ENCODE measurements around the gene HOATZ. TPM values are rescaled to one million over a fixed set of nuclear protein-coding genes. Genes with fewer than 3 reads are reported as not detected.

Gene HOATZ
- total and polyA plus RNA-seq, 12 donors = not detected

DNA sequence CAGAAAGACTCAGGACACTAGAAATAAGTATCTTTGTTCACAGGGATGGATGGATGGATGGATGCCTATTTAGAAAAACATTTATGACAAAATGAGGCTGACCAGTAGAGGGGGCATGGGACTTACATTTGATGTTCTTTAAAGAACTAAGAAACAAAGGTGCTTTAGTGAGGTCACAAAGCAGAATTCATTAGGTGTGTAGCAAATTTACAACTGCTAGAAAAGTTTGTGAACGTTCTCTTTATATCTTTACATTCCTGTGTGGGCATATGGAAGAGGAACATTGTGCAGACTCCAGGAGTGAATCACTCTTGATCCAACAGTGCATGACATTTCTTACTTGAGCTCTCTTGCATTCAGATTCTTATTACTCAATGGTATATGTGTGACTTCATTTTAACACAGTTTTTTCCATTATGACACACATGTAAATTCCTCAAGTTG is 71.8 kb downstream of the HOATZ start:
- H3K36me3 ChIP-seq (replicated peaks in 1 of 2) = no peaks in the 10 kb centered on the region
- no peaks in the 10 kb centered on the region for H3K27me3 ChIP-seq
- H3K27ac ChIP-seq = no peak overlapping the region
- no peaks in the 10 kb centered on the region for H3K4me1 ChIP-seq (replicated peaks in 1 of 2)
- DNase-seq = peak in 2 of 7 donors; percentile 55 to 56
- intact Hi-C loops (cut with DNase I) = no loop called here
- 14 to 20% (median 17%) methylated on average over 1 of the region's 1 CpG for WGBS, 4 donors
- H3K9me3 ChIP-seq (replicated peaks in 1 of 3) = no peaks in the 10 kb centered on the region
- no peak for TF ChIP-seq POLR2A (IDR thresholded peaks at IDR 0.05)
- TF ChIP-seq, protein P1, sequence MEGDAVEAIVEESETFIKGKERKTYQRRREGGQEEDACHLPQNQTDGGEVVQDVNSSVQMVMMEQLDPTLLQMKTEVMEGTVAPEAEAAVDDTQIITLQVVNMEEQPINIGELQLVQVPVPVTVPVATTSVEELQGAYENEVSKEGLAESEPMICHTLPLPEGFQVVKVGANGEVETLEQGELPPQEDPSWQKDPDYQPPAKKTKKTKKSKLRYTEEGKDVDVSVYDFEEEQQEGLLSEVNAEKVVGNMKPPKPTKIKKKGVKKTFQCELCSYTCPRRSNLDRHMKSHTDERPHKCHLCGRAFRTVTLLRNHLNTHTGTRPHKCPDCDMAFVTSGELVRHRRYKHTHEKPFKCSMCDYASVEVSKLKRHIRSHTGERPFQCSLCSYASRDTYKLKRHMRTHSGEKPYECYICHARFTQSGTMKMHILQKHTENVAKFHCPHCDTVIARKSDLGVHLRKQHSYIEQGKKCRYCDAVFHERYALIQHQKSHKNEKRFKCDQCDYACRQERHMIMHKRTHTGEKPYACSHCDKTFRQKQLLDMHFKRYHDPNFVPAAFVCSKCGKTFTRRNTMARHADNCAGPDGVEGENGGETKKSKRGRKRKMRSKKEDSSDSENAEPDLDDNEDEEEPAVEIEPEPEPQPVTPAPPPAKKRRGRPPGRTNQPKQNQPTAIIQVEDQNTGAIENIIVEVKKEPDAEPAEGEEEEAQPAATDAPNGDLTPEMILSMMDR (IDR thresholded peaks at IDR 0.05) = peak; percentile 46 to 64 (median 56)
- H3K4me3 ChIP-seq = no peak overlapping the region

MicroRNAs encoded within 50 kb of the gene (microRNA counts, 767-probe panel; counts per million panel counts)
- microRNA hsa-miR-34b-3p (0 counts per million in 2 donors), microRNA hsa-miR-34c-3p (0 counts per million in 2 donors), microRNA hsa-miR-34c-5p (0 counts per million in 2 donors)

Small RNA genes lying within 50 kb of the gene (microRNA-seq; reads per million reads assigned to microRNA genes)
- gene MIR34B (0.38 to 3.1 (median 1.7) reads per million in 3 donors), gene MIR34C (4.6 to 55.4 (median 14.2) reads per million in 3 donors)

Small RNA genes lying within 50 kb of the gene (small RNA-seq; reads per million reads assigned to genes)
- gene MIR34B = 0 to 0.17 reads per million in 2 donors
- gene MIR34C = 0.36 to 2.3 reads per million in 2 donors

Other genes with a start within 250 kb of the HOATZ start
- 1 to 10 TPM in 6 of 9 donors, under 1 TPM in 2, not detected in 1; 0.28 to 4.2 (median 1.8) TPM for gene POU2AF3, start 216.2 kb upstream of the HOATZ start, total RNA-seq
- 1 to 10 TPM in 2 of 3 donors, under 1 TPM in 1; 0.81 to 4.8 (median 2.9) TPM for gene POU2AF3, start 216.2 kb upstream of the HOATZ start, polyA plus RNA-seq
- gene POU2AF1, start 135.5 kb upstream of the HOATZ start, total RNA-seq = under 1 TPM in 3 of 9 donors, not detected in 6; 0.18 to 0.71 (median 0.38) TPM
- gene POU2AF1, start 135.5 kb upstream of the HOATZ start, polyA plus RNA-seq = 1 to 10 TPM in 1 of 3 donors, under 1 TPM in 2; 0.03 to 1.7 (median 0.80) TPM
- gene BTG4, start 2.4 kb upstream of the HOATZ start, total RNA-seq = not detected
- not detected for gene BTG4, start 2.4 kb upstream of the HOATZ start, polyA plus RNA-seq
- 1 to 10 TPM; 1.6 to 5.4 (median 2.3) TPM for gene LAYN, start 25.9 kb downstream of the HOATZ start, total RNA-seq
- 1 to 10 TPM; 1.5 to 1.8 (median 1.7) TPM for gene LAYN, start 25.9 kb downstream of the HOATZ start, polyA plus RNA-seq
- 10 to 100 TPM; 16.2 to 33.0 (median 27.8) TPM for gene SIK2, start 87.7 kb downstream of the HOATZ start, total RNA-seq
- gene SIK2, start 87.7 kb downstream of the HOATZ start, polyA plus RNA-seq = 10 to 100 TPM in 2 of 3 donors, 1 to 10 TPM in 1; 7.6 to 18.6 (median 10.0) TPM

Data from adrenal gland (tissue), 12 donors.